ENCODE results near the gene NTSR1. TPM values are rescaled to one million over a fixed set of nuclear protein-coding genes. Genes with fewer than 3 reads are reported as not detected.

Gene NTSR1
- total RNA-seq, 3 donors from 2014 or later (not counting 1 experiment from before 2014, with no cell fraction given), result 0.11 to 0.45 TPM; not detected in 1

- Mint-ChIP-seq H3K36me3 (no peaks in the 10 kb centered on the region), H3K4me3 (no peak overlapping the region), H3K27me3 (ENCODE audit: low read depth in 2 of 2) (peaks cover 0 to 4% of the 10 kb centered on the region in 2 donors), H3K27ac (no peak overlapping the region), H3K4me1 (peaks cover 0 to 34% of the 10 kb centered on the region in 2 donors), H3K9me3 (no peaks in the 10 kb centered on the region)
- H3K4me3 ChIP-seq (ENCODE audit: low read length), result no peak overlapping the region
- ATAC-seq (no peak), DNase-seq (no peak)
- intact Hi-C loops (cut with micrococcal nuclease), result no loop called here
- no peak for TF ChIP-seq CTCF (IDR thresholded peaks at IDR 0.05)
- no peaks in the 10 kb centered on the region for H3K9me3 ChIP-seq (ENCODE audit: control insufficient read depth, insufficient read depth, low read length)
- 91% methylated on average over 18 of the region's 18 CpGs for WGBS (ENCODE audit: insufficient coverage)
- no peak overlapping the region for H3K27ac ChIP-seq (ENCODE audit: low read length)
- H3K27me3 ChIP-seq (ENCODE audit: control insufficient read depth, insufficient read depth, low read length), result no peaks in the 10 kb centered on the region
- H3K36me3 ChIP-seq (ENCODE audit: control insufficient read depth, insufficient read depth, low read length), result no peaks in the 10 kb centered on the region
- peaks cover 20% of the 10 kb centered on the region for H3K4me1 ChIP-seq (ENCODE audit: control insufficient read depth, insufficient read depth, low read length)
Observed at GRCh38 chr20:62700261-62700930, 8.2 kb upstream of the NTSR1 start.

DNA sequence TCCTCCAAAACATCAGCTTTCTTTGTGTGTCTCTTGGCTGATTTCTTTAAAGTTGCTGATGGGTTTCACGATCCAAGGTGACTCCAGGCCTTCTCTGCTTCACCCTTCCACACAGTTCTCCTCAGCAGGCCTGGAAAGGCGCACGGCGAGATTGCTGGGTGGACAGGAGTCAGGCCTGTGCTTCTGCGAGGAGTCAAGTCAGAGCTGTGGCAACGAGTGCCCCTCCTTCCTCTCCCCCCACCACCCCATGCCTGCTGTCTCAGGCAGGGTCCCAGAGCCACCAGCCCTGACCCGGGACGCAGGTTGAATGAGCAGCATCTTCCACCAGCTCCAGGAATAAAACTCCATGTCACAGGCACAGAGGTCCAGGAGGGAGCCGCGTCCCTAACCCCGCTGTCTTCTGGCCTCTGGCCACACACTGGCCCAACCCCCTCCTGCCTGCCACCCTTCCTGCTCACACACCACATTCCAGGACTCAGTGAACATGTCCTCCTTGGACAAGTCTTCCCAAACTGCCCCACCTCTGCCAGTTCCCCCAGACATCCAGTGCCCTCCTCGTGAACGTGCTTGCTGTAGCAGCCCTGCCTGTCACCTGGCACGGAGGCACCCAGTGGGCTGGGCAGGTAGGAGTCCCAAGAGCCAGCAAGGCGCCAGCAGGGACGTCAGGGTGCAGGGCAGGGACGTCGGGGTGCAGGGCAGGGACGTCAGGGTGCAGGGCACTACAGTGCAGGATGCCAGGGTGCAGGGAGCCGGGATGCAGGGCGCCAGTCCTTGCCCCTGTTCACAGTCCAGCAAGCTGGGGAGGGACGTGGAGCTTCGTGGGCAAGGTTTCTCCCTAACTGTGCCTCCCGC, 7.2 kb upstream of the NTSR1 start:
- Mint-ChIP-seq H3K9me3 (no peaks in the 10 kb centered on the region), H3K27me3 (ENCODE audit: low read depth in 2 of 2) (peaks cover 0 to 4% of the 10 kb centered on the region in 2 donors), H3K4me1 (peaks cover 0 to 27% of the 10 kb centered on the region in 2 donors), H3K27ac (no peak overlapping the region), H3K36me3 (no peaks in the 10 kb centered on the region), H3K4me3 (no peak overlapping the region)
- no peaks in the 10 kb centered on the region for H3K36me3 ChIP-seq (ENCODE audit: control insufficient read depth, insufficient read depth, low read length)
- DNase-seq (no peak), ATAC-seq (no peak)
- no peak for TF ChIP-seq CTCF (IDR thresholded peaks at IDR 0.05)
- 85% methylated on average over 24 of the region's 24 CpGs for WGBS (ENCODE audit: insufficient coverage)
- H3K4me3 ChIP-seq (ENCODE audit: low read length), result no peak overlapping the region
- H3K9me3 ChIP-seq (ENCODE audit: control insufficient read depth, insufficient read depth, low read length), result no peaks in the 10 kb centered on the region
- peaks cover 20% of the 10 kb centered on the region for H3K4me1 ChIP-seq (ENCODE audit: control insufficient read depth, insufficient read depth, low read length)
- no peak overlapping the region for H3K27ac ChIP-seq (ENCODE audit: low read length)
- no peaks in the 10 kb centered on the region for H3K27me3 ChIP-seq (ENCODE audit: control insufficient read depth, insufficient read depth, low read length)
- intact Hi-C loops (cut with micrococcal nuclease), result no loop called here

DNA sequence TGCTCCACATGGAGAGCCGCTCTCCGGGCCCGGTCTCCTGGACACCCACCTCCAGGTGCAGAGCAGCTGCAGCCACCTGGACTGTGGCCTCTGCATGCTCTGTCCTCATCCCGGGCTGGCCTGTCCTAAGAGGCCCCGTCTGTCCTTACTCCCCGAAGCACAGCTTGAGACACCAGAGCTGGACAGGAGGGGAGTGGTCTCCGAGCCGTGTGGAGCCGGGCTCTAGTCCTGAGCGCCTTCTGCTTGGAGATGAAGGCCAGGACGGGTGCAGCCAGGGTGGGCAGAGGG, 6.7 kb upstream of the NTSR1 start:
- intact Hi-C loops (cut with micrococcal nuclease), result no loop called here
- no peak for DNase-seq
- H3K36me3 Mint-ChIP-seq, result no peaks in the 10 kb centered on the region

More for the DNA sequence above, 6.7 kb upstream of the NTSR1 start:
- ATAC-seq, result no peak
- peaks cover 0 to 6% of the 10 kb centered on the region in 2 donors for H3K27me3 Mint-ChIP-seq (ENCODE audit: low read depth in 2 of 2)
- no peaks in the 10 kb centered on the region for H3K9me3 ChIP-seq (ENCODE audit: control insufficient read depth, insufficient read depth, low read length)
- no peaks in the 10 kb centered on the region for H3K27me3 ChIP-seq (ENCODE audit: control insufficient read depth, insufficient read depth, low read length)
- H3K27ac Mint-ChIP-seq, result no peak overlapping the region
- no peaks in the 10 kb centered on the region for H3K36me3 ChIP-seq (ENCODE audit: control insufficient read depth, insufficient read depth, low read length)
- H3K4me3 Mint-ChIP-seq, result no peak overlapping the region
- WGBS (ENCODE audit: insufficient coverage), result 89% methylated on average over 11 of the region's 11 CpGs
- peaks cover 0 to 21% of the 10 kb centered on the region in 2 donors for H3K4me1 Mint-ChIP-seq
- no peak overlapping the region for H3K4me3 ChIP-seq (ENCODE audit: low read length)
- H3K4me1 ChIP-seq (ENCODE audit: control insufficient read depth, insufficient read depth, low read length), result peaks cover 18% of the 10 kb centered on the region
- no peak overlapping the region for H3K27ac ChIP-seq (ENCODE audit: low read length)
- no peaks in the 10 kb centered on the region for H3K9me3 Mint-ChIP-seq
- TF ChIP-seq CTCF (IDR thresholded peaks at IDR 0.05), result no peak

Data from natural killer cell (primary cell).